Astrocyte (in vitro differentiated cells and primary cell): ENCODE data around the gene ELN.

Experiments
- CTCF ChIP-seq: IDR thresholded peaks from 2 replicates; pipeline ENCODE4 v1.5.1; 2011; ENCODE audit warnings: low read depth, mild to moderate bottlenecking, inconsistent platforms, low read length, moderate library complexity; ENCODE audit not compliant: insufficient read depth
- EZH2 ChIP-seq: IDR thresholded peaks from 2 replicates; pipeline ENCODE4 v1.6.1; 2012; ENCODE audit warnings: mild to moderate bottlenecking, low read length, inconsistent platforms; ENCODE audit not compliant: insufficient read depth

- TF ChIP-seq CTCF (no peak), EZH2 (no peak)
Measured at GRCh38 chr7:74037609-74038008, 9.6 kb downstream of the ELN start.
